Measurements from ENCODE around the gene ECSCR. TPM values are rescaled to one million over a fixed set of nuclear protein-coding genes. Genes with fewer than 3 reads are reported as not detected.

ECSCR gene
- total RNA-seq, 3 donors from 2014 or later (not counting 1 experiment from before 2014, with no cell fraction given), result 0.48 TPM; not detected in 2

DNA sequence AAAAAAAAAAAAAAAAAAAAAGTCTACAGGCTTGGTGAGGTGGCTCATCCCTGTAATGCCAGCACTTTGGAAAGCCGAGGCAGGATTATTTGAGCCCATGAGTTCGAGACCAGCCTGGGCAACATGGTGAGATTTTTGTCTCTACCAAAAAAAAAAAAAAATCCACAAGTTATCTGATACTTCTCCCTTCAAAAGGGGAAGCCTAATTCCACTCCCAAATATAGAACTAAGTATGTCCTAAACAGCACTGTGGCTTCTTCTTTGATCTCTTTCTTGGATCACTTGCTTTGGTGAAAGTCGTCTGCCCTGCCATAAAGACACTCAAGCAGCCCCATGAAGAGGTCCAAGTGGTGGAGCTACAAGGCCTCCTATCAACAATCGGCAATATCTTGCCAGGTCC is 38.8 kb upstream of the ECSCR start:
- H3K4me3 ChIP-seq (ENCODE audit: low read length), result no peak overlapping the region
- no peaks in the 10 kb centered on the region for H3K9me3 Mint-ChIP-seq
- no peaks in the 10 kb centered on the region for H3K27me3 ChIP-seq (ENCODE audit: control insufficient read depth, insufficient read depth, low read length)
- H3K27ac ChIP-seq (ENCODE audit: low read length), result no peak overlapping the region
- peaks cover 5 to 12% of the 10 kb centered on the region in 2 donors for H3K27me3 Mint-ChIP-seq (ENCODE audit: low read depth in 2 of 2)
- no peak for DNase-seq
- H3K4me1 ChIP-seq (ENCODE audit: control insufficient read depth, insufficient read depth, low read length), result no peaks in the 10 kb centered on the region
- no peak overlapping the region for H3K27ac Mint-ChIP-seq
- H3K36me3 ChIP-seq (ENCODE audit: control insufficient read depth, insufficient read depth, low read length), result no peaks in the 10 kb centered on the region
- intact Hi-C loops (cut with micrococcal nuclease), result no loop called here
- TF ChIP-seq, protein P1, sequence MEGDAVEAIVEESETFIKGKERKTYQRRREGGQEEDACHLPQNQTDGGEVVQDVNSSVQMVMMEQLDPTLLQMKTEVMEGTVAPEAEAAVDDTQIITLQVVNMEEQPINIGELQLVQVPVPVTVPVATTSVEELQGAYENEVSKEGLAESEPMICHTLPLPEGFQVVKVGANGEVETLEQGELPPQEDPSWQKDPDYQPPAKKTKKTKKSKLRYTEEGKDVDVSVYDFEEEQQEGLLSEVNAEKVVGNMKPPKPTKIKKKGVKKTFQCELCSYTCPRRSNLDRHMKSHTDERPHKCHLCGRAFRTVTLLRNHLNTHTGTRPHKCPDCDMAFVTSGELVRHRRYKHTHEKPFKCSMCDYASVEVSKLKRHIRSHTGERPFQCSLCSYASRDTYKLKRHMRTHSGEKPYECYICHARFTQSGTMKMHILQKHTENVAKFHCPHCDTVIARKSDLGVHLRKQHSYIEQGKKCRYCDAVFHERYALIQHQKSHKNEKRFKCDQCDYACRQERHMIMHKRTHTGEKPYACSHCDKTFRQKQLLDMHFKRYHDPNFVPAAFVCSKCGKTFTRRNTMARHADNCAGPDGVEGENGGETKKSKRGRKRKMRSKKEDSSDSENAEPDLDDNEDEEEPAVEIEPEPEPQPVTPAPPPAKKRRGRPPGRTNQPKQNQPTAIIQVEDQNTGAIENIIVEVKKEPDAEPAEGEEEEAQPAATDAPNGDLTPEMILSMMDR (IDR thresholded peaks at IDR 0.05), result no peak
- H3K4me1 Mint-ChIP-seq, result no peaks in the 10 kb centered on the region
- H3K4me3 Mint-ChIP-seq, result no peak overlapping the region
- WGBS (ENCODE audit: insufficient coverage), result 84% methylated on average over 4 of the region's 4 CpGs
- H3K36me3 Mint-ChIP-seq, result no peaks in the 10 kb centered on the region
- ATAC-seq, result no peak
- no peaks in the 10 kb centered on the region for H3K9me3 ChIP-seq (ENCODE audit: control insufficient read depth, insufficient read depth, low read length)

DNA sequence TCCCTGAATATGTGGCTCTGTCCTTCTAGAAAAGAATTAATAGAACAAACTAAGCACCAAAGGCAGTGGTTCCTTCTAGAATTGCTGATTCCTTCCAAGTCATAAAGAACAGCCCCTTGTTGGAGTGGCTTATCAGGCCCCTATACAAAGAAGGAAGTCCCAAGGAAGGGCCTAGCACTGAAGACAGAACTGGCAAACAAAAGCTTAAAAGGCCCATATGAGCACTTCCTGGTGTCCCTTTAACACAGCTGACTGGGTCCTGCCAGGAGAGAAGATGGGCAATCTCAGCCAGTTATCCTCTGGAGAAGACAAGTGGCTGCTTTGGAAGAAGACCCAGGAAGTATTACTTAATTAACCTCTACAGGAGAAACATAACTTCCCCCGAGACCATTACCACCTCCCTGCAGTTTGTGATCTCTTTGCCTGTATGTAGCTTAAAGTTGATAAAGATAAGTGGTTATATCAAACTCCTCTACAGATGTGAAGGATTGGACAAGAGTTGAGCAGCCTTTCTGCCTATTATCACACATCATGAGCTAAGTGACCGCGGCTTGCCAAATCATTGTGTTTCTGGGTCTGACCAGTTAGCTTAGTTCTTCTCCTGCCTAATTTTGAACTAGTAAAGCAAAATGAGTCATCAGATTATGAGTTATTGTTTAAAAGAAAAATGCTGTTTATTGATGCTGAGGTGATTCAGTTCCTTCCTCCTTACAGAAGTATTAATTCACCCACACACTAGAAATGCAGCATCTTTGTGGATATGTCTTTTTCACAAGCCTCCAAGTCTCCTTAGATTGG is 33.3 kb upstream of the ECSCR start:
- H3K27ac ChIP-seq (ENCODE audit: low read length), result no peak overlapping the region
- TF ChIP-seq, protein P1 (IDR thresholded peaks at IDR 0.05), result no peak
- intact Hi-C loops (cut with micrococcal nuclease), result no loop called here
- H3K9me3 ChIP-seq (ENCODE audit: control insufficient read depth, insufficient read depth, low read length), result no peaks in the 10 kb centered on the region
- no peak overlapping the region for H3K4me3 Mint-ChIP-seq
- ATAC-seq, result peak in 2 of 3 donors; percentile 26 to 41
- H3K4me3 ChIP-seq (ENCODE audit: low read length), result no peak overlapping the region
- no peak for DNase-seq
- no peak overlapping the region for H3K27ac Mint-ChIP-seq
- peaks cover 5 to 6% of the 10 kb centered on the region in 2 donors for H3K4me1 Mint-ChIP-seq
- 93% methylated on average over 2 of the region's 3 CpGs for WGBS (ENCODE audit: insufficient coverage)
- H3K36me3 Mint-ChIP-seq, result no peaks in the 10 kb centered on the region
- H3K36me3 ChIP-seq (ENCODE audit: control insufficient read depth, insufficient read depth, low read length), result no peaks in the 10 kb centered on the region
- H3K4me1 ChIP-seq (ENCODE audit: control insufficient read depth, insufficient read depth, low read length), result no peaks in the 10 kb centered on the region
- H3K27me3 Mint-ChIP-seq (ENCODE audit: low read depth in 2 of 2), result no peaks in the 10 kb centered on the region
- no peaks in the 10 kb centered on the region for H3K9me3 Mint-ChIP-seq
- no peaks in the 10 kb centered on the region for H3K27me3 ChIP-seq (ENCODE audit: control insufficient read depth, insufficient read depth, low read length)

DNA sequence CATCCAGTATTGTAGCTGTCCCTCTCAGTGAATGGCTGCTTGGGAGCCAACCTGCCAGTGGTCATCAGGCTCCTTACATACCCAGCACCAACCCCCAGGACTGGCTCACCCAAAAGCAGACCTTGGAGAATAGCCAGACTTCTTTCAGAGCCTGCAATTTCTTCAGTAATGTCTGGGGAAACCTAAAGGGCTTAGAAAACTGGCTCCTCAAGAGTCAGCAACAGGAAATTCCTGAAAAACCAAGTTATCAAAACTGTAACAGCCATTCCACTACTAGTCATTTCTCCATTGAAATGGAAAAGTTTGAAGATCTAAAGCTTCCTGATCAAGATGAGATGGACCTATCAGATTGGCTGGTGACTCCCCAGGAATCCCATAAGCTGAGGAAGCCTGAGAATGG is 32.3 kb upstream of the ECSCR start:
- H3K27me3 Mint-ChIP-seq (ENCODE audit: low read depth in 2 of 2), result no peaks in the 10 kb centered on the region
- H3K4me1 Mint-ChIP-seq, result peaks cover 5 to 6% of the 10 kb centered on the region in 2 donors
- Histone ChIP-seq H3K27ac (ENCODE audit: low read length) (no peak overlapping the region), H3K4me3 (ENCODE audit: low read length) (no peak overlapping the region), H3K9me3 (ENCODE audit: control insufficient read depth, insufficient read depth, low read length) (no peaks in the 10 kb centered on the region), H3K4me1 (ENCODE audit: control insufficient read depth, insufficient read depth, low read length) (no peaks in the 10 kb centered on the region), H3K27me3 (ENCODE audit: control insufficient read depth, insufficient read depth, low read length) (no peaks in the 10 kb centered on the region), H3K36me3 (ENCODE audit: control insufficient read depth, insufficient read depth, low read length) (no peaks in the 10 kb centered on the region)
- intact Hi-C loops (cut with micrococcal nuclease), result no loop called here
- no peak overlapping the region for H3K27ac Mint-ChIP-seq
- H3K4me3 Mint-ChIP-seq, result no peak overlapping the region
- ATAC-seq (no peak), DNase-seq (no peak)
- no peaks in the 10 kb centered on the region for H3K36me3 Mint-ChIP-seq
- TF ChIP-seq, protein P1 (IDR thresholded peaks at IDR 0.05), result no peak
- H3K9me3 Mint-ChIP-seq, result no peaks in the 10 kb centered on the region

DNA sequence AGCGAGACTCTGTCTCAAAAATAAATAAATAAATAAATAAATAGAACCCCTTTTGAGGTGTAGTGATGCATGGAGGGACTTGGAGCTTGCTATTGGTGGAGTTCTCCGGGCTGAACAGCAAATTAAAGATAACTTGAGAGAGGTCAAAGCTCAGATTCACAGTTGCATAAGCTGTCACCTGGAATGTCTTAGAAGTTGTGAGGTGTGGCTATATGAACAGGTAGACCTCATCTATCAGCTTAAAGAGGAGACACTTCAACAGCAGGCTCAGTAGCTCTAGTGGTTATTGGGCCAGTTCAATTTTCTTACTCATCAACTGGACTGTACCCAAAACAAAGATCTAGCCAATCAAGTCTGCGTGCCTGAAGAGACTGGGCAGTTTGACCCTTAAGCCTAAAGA is 31.7 kb upstream of the ECSCR start:
- no peak overlapping the region for H3K27ac ChIP-seq (ENCODE audit: low read length)
- TF ChIP-seq, protein P1 (IDR thresholded peaks at IDR 0.05), result no peak
- H3K4me3 ChIP-seq (ENCODE audit: low read length), result no peak overlapping the region
- H3K4me3 Mint-ChIP-seq, result no peak overlapping the region
- no peaks in the 10 kb centered on the region for H3K4me1 ChIP-seq (ENCODE audit: control insufficient read depth, insufficient read depth, low read length)
- peaks cover 5 to 6% of the 10 kb centered on the region in 2 donors for H3K4me1 Mint-ChIP-seq
- ATAC-seq (no peak), DNase-seq (no peak)
- no peaks in the 10 kb centered on the region for H3K9me3 Mint-ChIP-seq
- WGBS (ENCODE audit: insufficient coverage), result 93% methylated on average over 2 of the region's 3 CpGs
- H3K36me3 ChIP-seq (ENCODE audit: control insufficient read depth, insufficient read depth, low read length), result no peaks in the 10 kb centered on the region
- H3K27me3 ChIP-seq (ENCODE audit: control insufficient read depth, insufficient read depth, low read length), result no peaks in the 10 kb centered on the region
- no peaks in the 10 kb centered on the region for H3K36me3 Mint-ChIP-seq
- no peaks in the 10 kb centered on the region for H3K9me3 ChIP-seq (ENCODE audit: control insufficient read depth, insufficient read depth, low read length)
- no peak overlapping the region for H3K27ac Mint-ChIP-seq
- H3K27me3 Mint-ChIP-seq (ENCODE audit: low read depth in 2 of 2), result no peaks in the 10 kb centered on the region
- intact Hi-C loops (cut with micrococcal nuclease), result no loop called here
